ENCODE data around the gene CAMTA1.
A peak's percentile ranks its signal among the peaks of the same experiment; 100 is the strongest.

The CAMTA1 gene

DNA sequence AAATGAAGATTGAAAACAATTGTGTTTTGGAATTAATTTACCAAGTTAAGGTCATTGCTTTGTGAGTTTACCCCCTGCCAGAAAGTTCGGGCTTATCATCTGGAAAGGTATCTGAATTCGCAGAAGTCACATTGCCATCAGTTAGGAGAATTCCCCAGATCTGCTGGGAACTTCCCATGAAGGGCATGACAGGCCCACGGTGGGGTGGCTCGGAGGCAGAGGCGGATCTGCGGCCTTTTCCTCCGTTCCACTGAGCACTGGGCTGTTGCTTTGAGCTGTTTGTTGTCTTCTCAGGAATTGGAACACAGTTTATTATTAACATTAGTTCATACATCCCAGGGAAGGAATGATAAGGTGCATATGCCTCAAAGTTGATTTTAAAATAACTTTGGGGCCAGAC, 320.0 kb downstream of the CAMTA1 start:
- DNase-seq (ENCODE audit: low read depth): no peak
- TF ChIP-seq, protein P1, sequence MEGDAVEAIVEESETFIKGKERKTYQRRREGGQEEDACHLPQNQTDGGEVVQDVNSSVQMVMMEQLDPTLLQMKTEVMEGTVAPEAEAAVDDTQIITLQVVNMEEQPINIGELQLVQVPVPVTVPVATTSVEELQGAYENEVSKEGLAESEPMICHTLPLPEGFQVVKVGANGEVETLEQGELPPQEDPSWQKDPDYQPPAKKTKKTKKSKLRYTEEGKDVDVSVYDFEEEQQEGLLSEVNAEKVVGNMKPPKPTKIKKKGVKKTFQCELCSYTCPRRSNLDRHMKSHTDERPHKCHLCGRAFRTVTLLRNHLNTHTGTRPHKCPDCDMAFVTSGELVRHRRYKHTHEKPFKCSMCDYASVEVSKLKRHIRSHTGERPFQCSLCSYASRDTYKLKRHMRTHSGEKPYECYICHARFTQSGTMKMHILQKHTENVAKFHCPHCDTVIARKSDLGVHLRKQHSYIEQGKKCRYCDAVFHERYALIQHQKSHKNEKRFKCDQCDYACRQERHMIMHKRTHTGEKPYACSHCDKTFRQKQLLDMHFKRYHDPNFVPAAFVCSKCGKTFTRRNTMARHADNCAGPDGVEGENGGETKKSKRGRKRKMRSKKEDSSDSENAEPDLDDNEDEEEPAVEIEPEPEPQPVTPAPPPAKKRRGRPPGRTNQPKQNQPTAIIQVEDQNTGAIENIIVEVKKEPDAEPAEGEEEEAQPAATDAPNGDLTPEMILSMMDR (IDR thresholded peaks at IDR 0.05; ENCODE audit: insufficient read depth, low read depth, low read length, missing control alignments): no peak
- H3K4me3 ChIP-seq (ENCODE audit: low read depth, low read length): no peak overlapping the region

DNA sequence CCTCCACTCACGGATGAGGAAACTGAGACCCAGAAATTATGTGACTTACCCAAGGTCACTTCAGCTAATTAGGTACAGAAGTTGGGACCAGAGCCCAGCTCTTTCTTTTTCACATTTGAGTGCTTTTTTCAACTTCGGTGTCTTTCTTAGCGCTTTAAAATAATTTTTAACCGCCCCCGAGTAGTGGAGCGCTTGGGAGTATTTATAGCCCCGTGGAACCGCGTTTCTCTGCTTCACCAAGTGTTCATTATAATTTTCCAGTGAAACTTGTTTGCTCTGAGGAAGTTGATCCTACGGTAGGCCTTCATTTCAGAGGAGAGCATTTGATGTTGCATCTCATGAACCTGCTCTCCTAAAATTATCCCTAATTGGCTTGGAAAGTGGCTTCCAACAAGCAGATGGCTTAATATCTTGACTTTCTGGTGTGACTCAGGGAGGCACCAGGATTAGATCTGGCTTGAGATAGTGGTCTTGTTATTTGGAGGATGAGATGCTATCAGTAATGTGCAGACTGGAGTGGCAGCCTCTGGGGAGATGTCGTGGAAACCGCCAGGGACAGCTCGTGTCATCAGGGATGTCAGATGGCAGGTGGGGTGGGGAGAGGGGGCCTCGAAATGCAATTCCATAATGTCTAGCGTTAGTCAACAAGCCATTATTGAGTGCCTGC, 321.3 kb downstream of the CAMTA1 start:
- DNase-seq (ENCODE audit: low read depth): no peak
- no peak overlapping the region for H3K4me3 ChIP-seq (ENCODE audit: low read depth, low read length)
- TF ChIP-seq, protein P1 (IDR thresholded peaks at IDR 0.05; ENCODE audit: insufficient read depth, low read depth, low read length, missing control alignments): no peak

DNA sequence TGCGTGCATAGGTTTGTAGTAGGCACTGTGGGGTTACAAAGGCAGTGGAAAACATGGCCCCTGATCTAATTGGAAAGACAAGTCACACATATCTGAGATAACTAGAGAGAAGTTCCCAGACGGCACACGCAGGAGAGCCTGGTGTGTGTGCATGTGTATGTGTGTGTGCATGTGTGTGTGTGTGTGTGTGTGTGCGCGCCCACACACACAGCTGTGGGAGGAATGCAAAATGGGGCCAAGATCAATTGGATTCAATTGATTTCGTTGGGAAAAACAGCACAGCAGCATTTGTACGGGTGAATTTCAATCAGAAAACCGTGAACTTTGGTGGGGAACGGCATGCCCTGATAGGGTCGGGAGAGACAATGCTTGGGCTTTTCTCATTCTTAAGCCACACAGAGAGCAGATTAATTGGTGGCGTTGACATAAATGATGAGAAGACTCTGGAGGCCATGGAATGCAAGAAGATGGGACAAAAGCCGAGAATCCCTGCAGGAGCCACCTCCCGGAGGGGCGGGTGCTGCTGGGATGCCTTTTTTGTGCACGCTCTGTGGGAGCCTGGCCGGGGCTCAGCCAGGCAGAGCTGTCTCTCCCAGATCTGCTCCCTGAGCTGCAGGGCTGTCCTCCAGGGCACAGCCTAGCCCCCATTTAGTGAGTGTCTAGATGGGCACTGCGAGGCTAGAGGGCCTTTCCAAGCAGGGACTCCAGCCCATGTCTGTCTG, 322.0 kb downstream of the CAMTA1 start:
- TF ChIP-seq, protein P1 (IDR thresholded peaks at IDR 0.05; ENCODE audit: insufficient read depth, low read depth, low read length, missing control alignments): no peak
- no peak for DNase-seq (ENCODE audit: low read depth)
- no peak overlapping the region for H3K4me3 ChIP-seq (ENCODE audit: low read depth, low read length)

DNA sequence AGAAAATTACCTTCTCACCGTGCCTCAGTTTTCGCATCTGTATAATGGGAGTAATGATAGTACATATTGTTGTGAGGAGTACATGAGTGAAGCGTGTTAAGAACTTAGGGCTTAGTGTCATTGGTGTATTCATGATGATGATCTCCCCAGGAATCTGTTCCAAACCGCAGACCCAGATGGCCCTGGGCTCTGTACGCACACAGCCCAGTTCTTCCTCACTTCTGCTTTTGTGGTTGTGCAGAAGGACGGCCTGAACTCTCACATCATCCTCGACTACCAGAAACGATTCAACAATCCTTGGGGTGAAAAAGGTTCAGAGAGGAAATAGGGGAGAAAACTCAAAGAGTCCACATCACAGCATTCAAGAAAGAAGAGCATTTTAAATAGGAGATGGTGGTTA, 323.0 kb downstream of the CAMTA1 start:
- no peak overlapping the region for H3K4me3 ChIP-seq (ENCODE audit: low read depth, low read length)
- peak; percentile 55 for DNase-seq (ENCODE audit: low read depth)
- TF ChIP-seq, protein P1 (IDR thresholded peaks at IDR 0.05; ENCODE audit: insufficient read depth, low read depth, low read length, missing control alignments): no peak

DNA sequence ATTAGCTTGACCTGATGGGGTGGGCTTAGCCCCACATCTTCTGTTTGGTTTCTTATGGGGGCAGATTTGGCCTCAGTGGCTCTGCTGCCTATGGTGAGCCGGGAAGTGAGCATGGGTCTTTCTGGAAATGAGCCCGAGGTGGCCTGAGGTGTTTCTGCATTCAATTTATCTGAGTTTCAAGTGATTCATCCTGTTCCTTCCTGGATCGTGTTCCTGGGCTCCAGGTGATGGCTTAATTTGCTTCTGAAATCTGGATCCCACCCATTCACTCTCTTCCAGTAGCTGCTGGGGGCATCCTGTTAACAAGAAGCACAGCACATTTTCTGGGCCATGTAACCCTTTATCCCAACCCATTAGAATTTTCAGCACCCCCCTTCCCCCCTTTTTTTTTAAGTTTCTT, 324.6 kb downstream of the CAMTA1 start:
- TF ChIP-seq, protein P1 (IDR thresholded peaks at IDR 0.05; ENCODE audit: insufficient read depth, low read depth, low read length, missing control alignments): no peak
- H3K4me3 ChIP-seq (ENCODE audit: low read depth, low read length): no peak overlapping the region
- DNase-seq (ENCODE audit: low read depth): no peak

DNA sequence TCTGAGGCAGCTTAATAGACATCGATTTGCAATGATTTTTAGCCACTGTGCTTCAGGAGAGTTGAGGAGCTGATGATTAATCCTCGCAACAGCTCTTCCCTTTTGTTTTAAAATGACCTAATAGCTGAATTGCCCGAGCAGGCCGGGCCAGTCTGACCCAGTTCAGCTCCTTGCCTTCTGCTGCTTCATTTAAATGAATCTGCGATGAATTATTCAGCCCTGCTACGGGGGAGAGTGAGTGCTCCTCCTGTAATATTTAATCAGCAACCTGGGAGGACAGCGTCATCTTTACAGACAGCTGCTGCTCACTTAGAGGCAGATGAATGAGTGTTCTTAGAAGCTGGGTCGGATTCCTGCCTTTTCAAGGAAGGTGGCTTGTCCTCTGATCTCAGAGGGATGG, 325.1 kb downstream of the CAMTA1 start:
- H3K4me3 ChIP-seq (ENCODE audit: low read depth, low read length): no peak overlapping the region
- TF ChIP-seq, protein P1 (IDR thresholded peaks at IDR 0.05; ENCODE audit: insufficient read depth, low read depth, low read length, missing control alignments): no peak
- DNase-seq (ENCODE audit: low read depth): no peak

All from GM12865 (cell line).